IPS-11a (cell line): Measurements from ENCODE around the gene TRAPPC4.
A peak's percentile ranks its signal among the peaks of the same experiment; 100 is the strongest.
"Not testable (repeated sequence)": the region's sequence is repeated elsewhere in the genome, so short reads cannot be mapped to it uniquely, and the experiment has no call there.

Source experiments
- H3K4me3 ChIP-seq: one replicate; pipeline ENCODE4 v1.5.1; 2013; ENCODE audit warnings: low read depth, low read length, control low read depth

Gene TRAPPC4

DNA sequence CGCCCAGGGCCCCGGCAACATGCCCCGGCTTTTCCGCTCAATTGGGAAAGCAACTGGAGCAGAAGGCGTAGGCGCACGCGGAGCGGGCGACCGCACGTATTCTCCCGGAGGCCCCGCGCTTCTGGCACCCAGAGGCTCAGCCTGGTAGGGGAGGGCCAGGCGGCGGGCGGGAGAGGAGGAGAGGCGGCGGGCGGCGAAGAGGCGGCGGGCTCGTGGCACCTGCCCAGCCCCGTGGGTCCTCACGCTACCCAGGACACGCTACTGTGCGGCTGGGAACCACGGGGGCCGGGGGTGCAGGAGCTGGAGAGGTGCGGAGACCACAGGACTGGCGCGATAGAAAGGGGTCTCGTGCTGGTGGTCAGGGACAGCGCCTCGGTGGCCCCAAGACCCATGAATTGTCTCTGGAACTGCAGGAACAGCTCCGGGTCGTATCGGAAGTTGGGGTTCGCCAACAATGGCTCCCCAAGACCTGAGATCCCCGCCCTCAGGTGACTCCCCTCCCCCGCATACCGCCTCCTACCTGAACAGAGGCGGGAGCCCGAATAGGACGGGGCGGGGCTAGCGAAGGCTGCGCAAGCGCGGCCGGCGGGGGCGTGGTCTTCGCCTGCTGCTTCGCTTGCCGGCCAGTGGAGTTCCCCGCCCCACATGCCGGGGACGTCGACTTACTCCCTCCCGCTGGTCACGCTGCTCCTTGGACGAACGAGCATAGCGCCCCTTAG lies 11.9 kb downstream of the TRAPPC4 start, which contains the start of gene SLC37A4:
TSS of gene SLC37A4 (minus strand) at position 549 of the 719 bp plus-strand sequence.
- H3K4me3 ChIP-seq = peak within 1 kb of the TSS; percentile 91

- H3K4me3 ChIP-seq = no peak overlapping the region
Measured at GRCh38 chr11:119031912-119032280, 13.3 kb downstream of the TRAPPC4 start.

DNA sequence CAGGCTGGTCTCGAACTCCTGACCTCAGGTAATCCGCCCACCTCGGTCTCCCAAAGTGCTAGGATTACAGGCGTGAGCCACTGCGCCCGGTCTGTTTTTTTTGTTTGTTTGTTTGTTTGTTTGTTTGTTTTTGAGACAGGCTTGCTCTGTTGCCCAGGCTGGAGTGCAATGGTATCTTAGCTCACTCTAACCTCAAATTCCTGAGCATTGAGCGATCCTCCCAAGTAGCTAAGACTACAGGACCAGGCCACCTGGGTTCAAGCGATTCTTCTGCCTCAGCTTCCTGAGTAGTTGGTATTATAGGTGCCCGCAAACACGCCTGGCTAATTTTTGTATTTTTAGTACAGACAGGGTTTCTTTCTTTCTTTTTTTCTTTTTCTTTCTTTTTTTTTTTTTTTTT lies 14.9 kb downstream of the TRAPPC4 start:
- H3K4me3 ChIP-seq = not testable (repeated sequence)

GRCh38 chr11:119034813-119035212 lies 16.2 kb downstream of the TRAPPC4 start:
- no peak overlapping the region for H3K4me3 ChIP-seq

- H3K4me3 ChIP-seq = no peak overlapping the region
Measured at GRCh38 chr11:119038884-119039283, 20.3 kb downstream of the TRAPPC4 start.

DNA sequence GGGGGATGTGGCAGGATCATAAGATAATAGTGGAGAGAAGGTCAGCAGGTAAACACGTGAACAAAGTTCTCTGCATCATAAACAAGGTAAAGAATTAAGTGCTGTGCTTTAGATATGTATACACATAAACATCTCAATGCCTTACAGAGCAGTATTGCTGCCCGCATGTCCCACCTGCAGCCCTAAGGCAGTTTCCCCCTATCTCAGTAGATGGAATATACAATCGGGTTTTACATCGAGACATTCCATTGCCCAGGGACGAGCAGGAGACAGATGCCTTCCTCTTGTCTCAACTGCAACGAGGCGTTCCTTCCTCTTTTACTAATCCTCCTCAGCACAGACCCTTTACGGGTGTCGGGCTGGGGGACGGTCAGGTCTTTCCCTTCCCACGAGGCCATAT lies 20.9 kb downstream of the TRAPPC4 start:
- not testable (repeated sequence) for H3K4me3 ChIP-seq

- H3K4me3 ChIP-seq = no peak overlapping the region
Measured at GRCh38 chr11:119041821-119042514, 23.4 kb downstream of the TRAPPC4 start.

DNA sequence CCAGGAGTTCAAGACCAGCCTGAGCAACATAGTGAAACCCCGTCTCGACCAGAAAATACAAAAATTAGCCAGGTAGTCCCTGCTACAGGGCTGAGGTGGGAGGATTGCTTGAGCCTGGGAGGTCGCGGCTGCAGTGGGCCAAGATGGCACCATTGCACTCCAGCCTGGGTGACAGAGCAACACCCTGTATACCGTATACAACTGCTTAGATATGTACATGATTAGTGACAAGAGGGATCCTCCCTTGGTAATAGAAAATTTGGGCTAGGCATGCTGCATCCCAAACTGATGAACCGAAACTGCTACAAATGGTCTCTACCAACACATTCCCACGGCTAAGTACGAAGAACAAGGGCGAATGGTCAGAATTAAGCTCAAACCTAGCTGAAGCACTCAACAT lies 24.4 kb downstream of the TRAPPC4 start:
- no peak overlapping the region for H3K4me3 ChIP-seq

DNA sequence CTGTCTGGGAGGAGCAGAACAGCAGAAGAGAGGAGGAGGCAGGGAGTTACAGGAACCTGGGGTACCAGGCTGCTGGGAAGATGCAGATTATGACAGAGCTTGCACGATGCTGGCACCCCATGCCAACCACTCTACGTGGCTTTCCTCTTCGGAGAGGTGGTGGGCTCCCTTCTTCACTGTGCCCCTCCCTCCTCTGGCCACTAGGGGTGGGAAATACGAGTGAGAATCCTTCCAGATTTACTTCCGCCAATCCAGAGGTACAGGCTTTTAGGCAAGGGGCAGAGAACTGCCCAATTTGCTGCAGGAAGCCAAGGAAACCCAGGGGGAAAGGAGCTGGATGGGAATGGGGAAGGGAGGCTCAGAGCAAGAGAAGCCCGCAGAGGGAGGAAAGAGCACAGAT lies 26.1 kb downstream of the TRAPPC4 start:
- no peak overlapping the region for H3K4me3 ChIP-seq

DNA sequence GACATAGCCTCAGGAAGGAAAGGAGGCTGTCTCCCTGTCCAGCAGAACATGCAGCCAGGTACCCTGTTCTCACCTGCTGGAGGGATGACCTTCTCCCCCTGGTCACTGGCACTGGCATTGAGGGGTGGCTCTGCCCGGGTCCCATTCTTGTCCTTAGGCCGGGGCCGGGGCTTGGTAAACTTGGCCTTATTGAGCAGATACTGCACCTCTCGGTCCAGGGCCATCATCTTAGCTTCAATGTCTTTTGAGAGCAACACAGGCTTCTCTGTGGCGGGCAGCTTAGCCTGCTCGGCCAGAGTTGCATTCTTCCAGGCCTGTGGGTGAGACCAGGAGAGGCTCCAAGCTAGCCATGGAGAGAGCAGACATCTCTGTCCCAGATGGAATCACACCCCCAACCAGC lies 27.9 kb downstream of the TRAPPC4 start:
- H3K4me3 ChIP-seq = no peak overlapping the region

DNA sequence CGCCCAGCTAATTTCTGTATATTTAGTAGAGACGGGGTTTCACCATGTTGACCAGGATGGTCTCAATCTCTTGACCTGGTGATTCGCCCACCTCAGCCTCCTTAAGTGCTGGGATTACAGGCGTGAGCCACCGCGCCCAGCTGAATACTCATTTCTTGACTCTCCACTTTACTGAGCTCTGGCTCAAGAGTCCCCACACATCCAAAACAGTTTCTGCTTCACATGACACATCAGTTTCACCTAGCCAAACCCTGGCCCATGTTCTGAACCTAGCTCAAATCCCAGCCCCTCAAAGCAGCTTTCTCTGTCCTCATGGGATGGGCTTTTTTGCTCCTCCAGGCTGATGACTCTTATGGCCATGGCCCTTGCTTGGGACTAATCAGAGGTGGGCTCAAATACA lies 28.6 kb downstream of the TRAPPC4 start:
- no peak overlapping the region for H3K4me3 ChIP-seq

GRCh38 chr11:119048644-119049043 lies 30.1 kb downstream of the TRAPPC4 start:
- H3K4me3 ChIP-seq = no peak overlapping the region

GRCh38 chr11:119049081-119049480 lies 30.5 kb downstream of the TRAPPC4 start:
- no peak overlapping the region for H3K4me3 ChIP-seq

DNA sequence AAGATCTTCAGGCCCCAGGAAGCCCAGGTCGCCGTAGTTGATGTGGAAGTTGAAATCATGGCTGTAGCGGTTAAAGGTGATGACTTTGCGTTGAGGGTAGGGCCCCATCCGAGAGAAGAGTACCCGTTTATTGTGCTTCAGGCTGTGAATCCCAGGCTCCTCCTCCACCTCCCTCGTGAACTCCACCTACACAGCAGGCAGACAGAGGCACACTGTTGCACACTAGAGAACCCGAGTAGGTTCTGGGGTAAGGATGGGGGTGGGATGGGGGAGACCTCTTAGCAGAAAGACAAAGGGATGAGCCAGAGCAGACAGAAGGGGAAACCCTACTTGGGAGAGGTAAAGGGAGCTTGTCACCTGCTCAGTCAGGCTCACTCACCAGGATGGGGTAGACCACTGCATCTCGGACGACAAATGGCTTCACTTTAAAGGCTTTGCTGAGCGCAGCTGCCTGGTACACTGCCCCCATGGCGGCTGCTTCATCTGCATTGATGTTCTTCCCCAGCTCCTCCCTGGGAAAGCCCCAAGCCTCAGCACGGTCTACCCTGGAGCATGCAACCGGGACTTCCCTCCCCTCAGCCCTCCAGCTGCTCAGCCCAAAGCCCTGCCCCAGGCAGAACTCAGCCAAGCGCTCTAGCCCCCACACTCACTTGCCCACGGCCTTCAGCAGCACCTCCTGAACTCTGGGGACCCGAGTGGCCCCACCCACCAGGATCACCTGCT lies 33.0 kb downstream of the TRAPPC4 start:
- H3K4me3 ChIP-seq = no peak overlapping the region

GRCh38 chr11:119052163-119052814 lies 33.7 kb downstream of the TRAPPC4 start:
- H3K4me3 ChIP-seq = no peak overlapping the region

DNA sequence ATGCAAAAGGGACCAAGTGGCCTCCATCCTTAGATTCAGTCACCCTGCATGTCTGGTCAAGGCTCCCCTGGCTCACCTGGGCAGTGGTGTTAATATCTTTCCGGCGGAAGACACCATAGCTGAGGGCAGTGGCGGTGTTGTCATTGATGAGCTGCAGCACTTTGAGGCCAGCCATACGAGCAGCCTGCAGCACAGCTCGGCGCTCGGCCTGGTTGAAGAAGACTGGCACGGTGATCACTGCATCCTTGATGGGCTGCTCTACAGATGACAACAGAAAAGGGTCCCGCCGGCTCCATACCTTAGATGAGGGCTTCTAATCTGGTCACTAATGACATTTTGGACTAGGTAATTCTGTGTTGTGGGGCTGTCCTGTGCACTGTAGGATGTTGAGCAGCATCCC lies 35.9 kb downstream of the TRAPPC4 start:
- H3K4me3 ChIP-seq = no peak overlapping the region

GRCh38 chr11:119055901-119056300 lies 37.3 kb downstream of the TRAPPC4 start:
- peak overlapping the region; percentile 77 for H3K4me3 ChIP-seq

DNA sequence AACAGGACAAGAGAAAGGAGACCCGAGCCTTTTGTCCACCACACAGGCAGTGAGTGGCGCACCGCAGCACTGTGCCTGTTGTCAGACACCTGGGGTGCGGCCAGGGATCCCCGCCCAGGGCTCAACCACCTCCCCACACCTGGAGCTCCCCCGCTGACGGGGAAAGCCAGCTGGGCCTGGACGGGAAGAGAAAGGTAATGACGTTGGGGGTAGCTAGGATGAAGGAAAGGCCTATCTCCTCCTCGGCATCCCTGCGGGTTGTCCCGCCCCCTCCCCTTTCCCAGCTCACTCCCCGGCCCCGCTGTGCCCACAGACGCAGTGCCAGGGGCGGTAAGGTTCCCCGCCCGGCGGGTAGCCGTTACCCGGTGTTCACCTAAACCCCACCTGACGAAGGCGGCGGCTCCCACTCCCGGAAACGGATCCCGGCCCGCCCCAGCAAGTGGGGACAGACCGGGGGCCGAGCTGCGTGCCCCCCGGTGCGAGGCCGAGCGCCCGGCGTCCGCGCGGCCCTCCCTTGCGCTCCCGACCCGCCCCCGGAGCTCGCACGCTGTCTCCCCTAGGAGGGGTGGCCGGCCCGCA lies 37.9 kb downstream of the TRAPPC4 start:
- H3K4me3 ChIP-seq = peak overlapping the region; percentile 77

DNA sequence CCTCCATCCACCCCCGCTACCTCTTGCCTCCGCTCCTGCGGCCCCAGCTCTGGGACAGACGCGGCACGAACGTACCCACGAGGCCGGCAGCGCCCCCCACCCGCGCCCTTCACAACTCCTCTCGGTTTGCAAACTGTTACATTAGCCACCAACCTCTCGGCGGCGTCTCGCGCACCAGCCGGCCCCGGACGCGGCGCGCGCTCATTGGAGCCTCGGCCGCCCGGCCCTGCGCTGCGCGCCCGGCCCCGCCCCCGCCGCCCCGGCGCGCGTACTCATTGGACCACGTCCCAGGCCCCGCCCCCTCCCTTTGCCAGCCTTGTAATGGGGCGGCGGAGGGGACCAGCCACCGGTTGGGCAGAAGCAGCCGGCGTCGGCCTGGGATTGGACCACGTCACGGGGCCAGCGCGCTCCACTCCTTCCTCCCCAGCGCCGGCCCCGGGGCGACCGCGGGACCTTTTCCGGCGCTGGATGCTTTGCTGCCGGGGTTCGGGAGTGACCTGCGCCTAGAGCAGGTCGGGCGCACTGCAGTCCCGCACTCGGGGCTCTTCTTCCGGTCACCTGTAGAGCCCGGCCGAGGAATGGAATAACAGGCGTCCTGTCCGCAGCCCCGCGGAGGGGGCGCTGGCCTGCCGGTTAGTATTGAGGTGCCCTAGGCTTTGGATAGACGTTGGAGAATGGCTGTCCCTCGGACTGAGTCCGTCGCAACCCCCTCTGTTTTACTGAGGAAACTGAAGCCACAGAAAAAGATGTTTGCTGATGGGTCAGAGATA lies 38.6 kb downstream of the TRAPPC4 start, which contains the start of gene HYOU1:
TSS of gene HYOU1 (minus strand) at position 206 of the 770 bp plus-strand sequence. CDS start 1,045 bp downstream, outside the sequence.
- H3K4me3 ChIP-seq = peak within 1 kb of the TSS; percentile 82

DNA sequence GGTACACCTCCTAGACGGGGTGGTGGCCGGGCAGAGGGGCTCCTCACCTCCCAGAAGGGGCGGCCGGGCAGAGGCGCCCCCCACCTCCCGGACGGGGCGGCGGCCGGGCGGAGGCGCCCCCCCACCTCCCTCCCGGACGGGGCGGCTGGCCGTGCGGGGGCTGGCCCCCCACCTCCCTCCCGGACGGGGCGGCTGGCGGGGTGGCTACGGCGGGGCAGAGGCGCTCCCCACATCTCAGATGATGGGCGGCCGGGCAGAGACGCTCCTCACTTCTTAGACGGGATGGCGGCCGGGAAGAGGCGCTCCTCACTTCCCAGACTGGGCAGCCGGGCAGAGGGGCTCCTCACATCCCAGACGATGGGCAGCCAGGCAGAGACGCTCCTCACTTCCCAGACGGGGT lies 40.6 kb downstream of the TRAPPC4 start:
- H3K4me3 ChIP-seq = not testable (repeated sequence)
